OCI-LY3 (cell line): ENCODE data around the gene LMTK2.

Experiments
- H2AFZ ChIP-seq: fragments of 200-600, 300-600 bp; shearing (Covaris generic); 2 replicates; pipeline ENCODE4 v1.6.0; 2014; ENCODE audit warnings: antibody characterized with exemption, low read depth, low read length
- H3K27ac ChIP-seq: fragments of 200-600, 300-600 bp; sonication (generic); 2 replicates; pipeline ENCODE4 v1.5.1; 2014; ENCODE audit warnings: mild to moderate bottlenecking, low read length, moderate library complexity, mixed read lengths
- H3K27me3 ChIP-seq: fragments of 200-600, 300-600 bp; sonication (generic); 2 replicates; pipeline ENCODE4 v1.6.1; 2014; ENCODE audit warnings: low read depth, low read length, mixed read lengths
- H3K36me3 ChIP-seq: fragments of 200-600, 300-600 bp; sonication (generic); replicated peaks from 2 replicates; pipeline ENCODE3; 2014; ENCODE audit warnings: low read depth, low read length, mixed read lengths
- H3K4me1 ChIP-seq: fragments of 300-600, 200-600 bp; sonication (generic); 2 replicates; pipeline ENCODE4 v1.6.1; 2014; ENCODE audit warnings: low read length, mixed read lengths
- H3K4me2 ChIP-seq: fragments of 200-600, 300-600 bp; sonication (generic); 2 replicates; pipeline ENCODE4 v1.6.1; 2014; ENCODE audit warnings: low read length, mixed read lengths
- H3K4me3 ChIP-seq: fragments of 300-600, 200-600 bp; sonication (generic); 2 replicates; pipeline ENCODE4 v1.5.1; 2014; ENCODE audit warnings: antibody characterized with exemption, mild to moderate bottlenecking, low read length, moderate library complexity
- H3K79me2 ChIP-seq: fragments of 300-600, 200-600 bp; shearing (Covaris generic); 2 replicates; pipeline ENCODE4 v1.6.1; 2014; ENCODE audit warnings: mild to moderate bottlenecking, low read length, mixed read lengths
- H3K9ac ChIP-seq: fragments of 300-600, 200-600 bp; shearing (Covaris generic); 2 replicates; pipeline ENCODE4 v1.6.0; 2014; ENCODE audit warnings: mild to moderate bottlenecking, low read length, moderate library complexity
- H3K9me3 ChIP-seq: fragments of 200-600, 300-600 bp; shearing (Covaris generic); 2 replicates; pipeline ENCODE4 v1.6.1; 2014; ENCODE audit warnings: low read length, mixed read lengths; ENCODE audit not compliant: insufficient read depth
- H4K20me1 ChIP-seq: fragments of 200-600, 300-600 bp; sonication (generic); 2 replicates; pipeline ENCODE4 v1.6.1; 2016; ENCODE audit warnings: low read length, mixed read lengths; ENCODE audit not compliant: insufficient read depth
- CTCF ChIP-seq: fragments of 200-600, 300-600 bp; sonication (generic); IDR thresholded peaks from 2 replicates; pipeline ENCODE4 v1.5.1; 2014; ENCODE audit warnings: antibody characterized with exemption, low read length, low read depth
- EZH2phosphoT487 ChIP-seq: fragments of 200-600 bp; shearing (Covaris generic); IDR thresholded peaks from 2 replicates; pipeline ENCODE4 v1.6.1; 2018; ENCODE audit warnings: antibody characterized with exemption, mixed run types, low read depth

The LMTK2 gene

GRCh38 chr7:98077762-98078161 is 28.9 kb upstream of the LMTK2 start:
- H3K4me1 ChIP-seq, result no peaks in the 10 kb centered on the region
- H3K79me2 ChIP-seq, result no peaks in the 10 kb centered on the region
- H3K36me3 ChIP-seq, result no peaks in the 10 kb centered on the region
- peaks cover 4% of the 10 kb centered on the region; the same call in 1 of the 2 replicates for H3K27me3 ChIP-seq
- no peak overlapping the region for H3K4me3 ChIP-seq
- no peak overlapping the region for H2AFZ ChIP-seq
- no peak overlapping the region for H3K4me2 ChIP-seq
- H3K9me3 ChIP-seq, result no peaks in the 10 kb centered on the region
- H3K9ac ChIP-seq, result no peak overlapping the region
- no peaks in the 10 kb centered on the region for H4K20me1 ChIP-seq
- H3K27ac ChIP-seq, result no peak overlapping the region
- TF ChIP-seq CTCF (no peak), EZH2phosphoT487 (no peak)

DNA sequence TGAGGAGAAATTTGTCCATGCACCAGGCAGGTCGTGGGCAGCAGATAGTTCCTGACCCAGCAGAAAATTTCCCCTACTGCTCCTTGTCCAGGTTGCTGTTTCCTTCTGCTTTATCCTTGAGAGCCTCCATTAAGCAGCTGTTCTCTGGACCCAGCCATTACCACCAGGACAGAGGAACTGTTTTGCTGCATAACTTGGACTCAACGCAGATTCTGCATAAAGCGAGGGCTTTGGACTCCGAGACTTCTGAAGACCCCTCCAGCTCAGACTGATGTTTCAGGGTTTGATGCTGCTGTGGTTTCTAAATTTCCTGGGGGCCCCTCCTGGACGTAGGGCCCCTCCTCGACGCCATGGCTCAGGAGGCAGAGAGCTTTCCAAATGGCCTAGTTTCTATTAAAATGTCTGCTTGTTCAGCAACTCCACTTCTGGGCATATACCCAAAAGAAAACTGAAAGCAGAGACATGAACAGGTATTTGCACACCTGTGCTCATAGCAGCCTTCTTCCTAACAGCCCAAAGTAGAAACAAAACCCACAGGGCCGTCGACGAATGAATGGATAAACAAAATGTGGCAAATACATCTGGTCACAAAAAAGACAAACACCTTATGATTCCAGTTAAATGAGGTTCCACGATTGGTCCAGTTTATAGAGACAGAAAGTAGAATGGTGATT is 28.3 kb upstream of the LMTK2 start:
- H3K27ac ChIP-seq, result no peak overlapping the region
- H3K9ac ChIP-seq, result no peak overlapping the region
- no peak for TF ChIP-seq EZH2phosphoT487
- no peak for TF ChIP-seq CTCF
- no peaks in the 10 kb centered on the region for H3K4me1 ChIP-seq
- H2AFZ ChIP-seq, result no peak overlapping the region
- no peak overlapping the region for H3K4me2 ChIP-seq
- no peaks in the 10 kb centered on the region for H4K20me1 ChIP-seq
- H3K4me3 ChIP-seq, result no peak overlapping the region
- no peaks in the 10 kb centered on the region for H3K36me3 ChIP-seq
- H3K9me3 ChIP-seq, result no peaks in the 10 kb centered on the region
- H3K27me3 ChIP-seq, result peaks cover 4% of the 10 kb centered on the region; the same call in 1 of the 2 replicates
- H3K79me2 ChIP-seq, result no peaks in the 10 kb centered on the region

DNA sequence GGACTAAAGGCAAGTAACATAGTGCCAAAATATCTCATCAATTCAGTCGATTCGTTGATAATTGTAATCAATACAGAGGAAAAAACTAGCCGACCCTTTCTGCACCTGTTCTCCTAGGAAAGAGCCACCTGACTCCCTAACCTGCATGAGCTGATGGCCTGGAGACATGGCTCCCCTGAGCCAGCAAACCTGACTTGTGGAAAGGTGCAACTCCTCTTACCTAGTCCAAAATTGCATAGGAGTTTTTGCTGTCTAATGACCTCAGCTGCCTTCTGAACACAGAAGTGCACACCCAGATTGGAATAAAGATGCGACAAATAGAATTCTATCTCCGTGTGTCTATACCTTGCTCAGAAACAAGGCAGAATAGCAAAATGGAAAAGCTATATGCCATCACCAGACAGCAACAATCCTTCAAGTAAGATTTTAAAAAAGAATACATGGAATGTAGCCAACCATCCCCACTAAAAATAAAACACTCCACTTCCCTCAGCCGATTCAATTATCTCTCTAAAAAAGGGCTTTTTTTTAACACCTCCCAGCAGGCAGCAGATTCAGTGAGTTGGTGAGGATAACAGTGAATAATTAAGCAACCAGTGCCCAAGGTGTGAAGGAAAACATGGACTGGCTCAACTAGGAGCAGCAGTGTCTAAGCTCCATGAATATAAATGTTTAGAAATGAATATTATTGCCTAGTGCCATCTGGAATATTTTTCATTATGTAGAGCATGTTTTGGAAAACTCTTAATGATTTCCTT is 26.6 kb upstream of the LMTK2 start:
- peaks cover 4% of the 10 kb centered on the region; the same call in 1 of the 2 replicates for H3K27me3 ChIP-seq
- no peak overlapping the region for H3K4me2 ChIP-seq
- no peaks in the 10 kb centered on the region for H3K9me3 ChIP-seq
- TF ChIP-seq EZH2phosphoT487, result no peak
- no peak for TF ChIP-seq CTCF
- no peak overlapping the region for H3K9ac ChIP-seq
- no peaks in the 10 kb centered on the region for H3K36me3 ChIP-seq
- no peaks in the 10 kb centered on the region for H3K79me2 ChIP-seq
- no peaks in the 10 kb centered on the region for H3K4me1 ChIP-seq
- H3K4me3 ChIP-seq, result no peak overlapping the region
- no peak overlapping the region for H2AFZ ChIP-seq
- no peak overlapping the region for H3K27ac ChIP-seq
- H4K20me1 ChIP-seq, result no peaks in the 10 kb centered on the region

- Histone ChIP-seq H3K9me3 (no peaks in the 10 kb centered on the region), H3K9ac (no peak overlapping the region), H2AFZ (no peak overlapping the region), H3K4me3 (no peak overlapping the region), H3K4me2 (no peak overlapping the region), H3K36me3 (no peaks in the 10 kb centered on the region), H3K4me1 (no peaks in the 10 kb centered on the region), H3K27ac (no peak overlapping the region), H4K20me1 (no peaks in the 10 kb centered on the region), H3K79me2 (no peaks in the 10 kb centered on the region), H3K27me3 (peaks cover 4% of the 10 kb centered on the region; the same call in 1 of the 2 replicates)
- TF ChIP-seq EZH2phosphoT487, result no peak
- TF ChIP-seq CTCF, result no peak
Measured at GRCh38 chr7:98081319-98081718, 25.3 kb upstream of the LMTK2 start.
